Activated T-cell treated with anti-CD3 and anti-CD28 coated beads for 24 hours (primary cell): ENCODE results near the gene ARMC9.
"Not testable (repeated sequence)": the region's sequence is repeated elsewhere in the genome, so short reads cannot be mapped to it uniquely, and the experiment has no call there.

Source experiments
- DNase-seq: peaks from one replicate; pipeline ENCODE4 v3.0.0-alpha.2; 2020; ENCODE audit warnings: low read depth

Gene ARMC9

DNA sequence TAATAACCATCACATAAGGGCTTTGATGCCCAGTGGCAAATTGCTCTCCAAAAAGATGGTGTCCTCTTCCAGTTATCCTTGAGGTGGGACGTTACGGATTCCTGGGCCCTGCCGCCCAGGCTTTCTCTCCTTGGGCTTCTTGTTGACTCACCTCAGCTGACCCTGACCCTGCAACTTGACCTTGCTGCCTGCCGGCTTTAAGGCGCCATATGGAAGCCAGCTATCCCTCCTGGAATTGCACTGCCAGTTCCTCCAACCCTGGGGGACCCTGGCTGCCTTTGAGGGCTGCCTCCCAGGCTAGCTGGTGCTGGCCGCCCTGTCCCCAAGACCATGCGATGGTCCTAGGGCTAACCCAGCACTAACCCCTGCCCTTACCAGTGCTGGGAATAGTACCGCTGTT is 168.7 kb downstream of the ARMC9 start:
- DNase-seq = no peak

- no peak for DNase-seq
These were observed 171.4 kb downstream of the ARMC9 start for GRCh38 chr2:231369580-231370428.

- no peak for DNase-seq
These were observed 172.0 kb downstream of the ARMC9 start for GRCh38 chr2:231370429-231370748.

DNA sequence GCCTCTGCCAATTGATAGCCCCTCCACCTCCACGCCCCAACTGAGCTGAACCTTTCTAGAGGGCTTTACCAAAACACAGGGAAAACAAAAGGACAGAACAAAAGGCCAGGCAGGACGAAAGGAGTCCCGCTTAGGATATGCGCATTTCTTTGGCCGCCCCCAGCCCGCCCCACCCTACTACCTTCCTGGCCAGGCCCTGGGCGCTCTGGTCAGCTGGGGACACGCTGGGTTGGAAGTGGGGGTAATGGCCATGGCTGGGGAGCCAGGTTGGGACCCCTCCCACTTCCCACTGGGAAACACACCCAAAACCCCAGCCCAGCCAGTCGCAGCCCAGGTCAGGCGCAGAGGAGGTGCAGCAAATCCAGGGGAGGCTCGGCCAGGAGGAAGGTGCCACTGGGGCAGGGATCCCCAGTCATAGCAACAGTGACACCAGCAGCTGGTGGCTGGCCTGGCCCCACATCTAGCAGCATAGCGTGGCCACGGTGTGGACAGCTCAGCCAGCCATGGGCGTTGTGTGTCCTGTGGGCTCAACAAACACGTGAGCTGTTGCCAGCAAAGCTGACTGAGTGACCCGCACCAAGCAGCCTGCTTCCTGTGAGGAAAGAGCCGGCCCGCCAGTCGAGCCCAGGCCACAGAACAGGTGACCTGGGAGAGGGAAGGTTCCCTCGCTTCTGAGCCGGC is 172.5 kb downstream of the ARMC9 start:
- no peak for DNase-seq

DNA sequence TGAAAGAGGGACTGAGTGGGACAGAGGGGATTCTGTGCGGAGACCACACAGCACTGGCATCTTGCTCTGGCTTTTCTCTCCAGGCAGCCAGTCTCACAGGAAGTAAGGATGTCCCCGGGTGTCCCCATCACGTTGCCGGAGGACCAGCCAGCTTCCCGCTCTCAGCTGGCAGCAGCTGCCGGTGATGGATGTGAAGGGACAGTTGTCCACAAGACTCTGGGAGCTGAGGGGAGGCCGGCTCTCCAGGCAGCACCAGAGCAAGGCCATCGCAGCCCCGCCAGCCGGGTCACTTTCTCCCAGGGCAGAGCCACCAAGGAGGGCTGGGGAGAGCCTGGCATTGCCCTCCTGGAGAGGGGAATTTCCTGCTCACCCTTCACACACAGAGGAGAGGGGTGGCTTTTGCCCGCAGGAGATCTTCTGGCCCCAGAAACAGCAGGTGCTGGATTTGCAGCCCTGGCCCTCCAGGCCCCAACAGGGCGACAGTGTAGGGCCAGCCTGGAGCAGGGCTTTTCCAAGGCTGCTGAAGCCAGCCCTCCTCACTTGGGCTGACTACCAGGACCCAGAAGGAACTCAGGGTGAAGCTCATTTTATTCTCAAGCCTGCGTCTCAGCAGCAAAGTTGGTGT is 173.1 kb downstream of the ARMC9 start:
- no peak for DNase-seq

DNA sequence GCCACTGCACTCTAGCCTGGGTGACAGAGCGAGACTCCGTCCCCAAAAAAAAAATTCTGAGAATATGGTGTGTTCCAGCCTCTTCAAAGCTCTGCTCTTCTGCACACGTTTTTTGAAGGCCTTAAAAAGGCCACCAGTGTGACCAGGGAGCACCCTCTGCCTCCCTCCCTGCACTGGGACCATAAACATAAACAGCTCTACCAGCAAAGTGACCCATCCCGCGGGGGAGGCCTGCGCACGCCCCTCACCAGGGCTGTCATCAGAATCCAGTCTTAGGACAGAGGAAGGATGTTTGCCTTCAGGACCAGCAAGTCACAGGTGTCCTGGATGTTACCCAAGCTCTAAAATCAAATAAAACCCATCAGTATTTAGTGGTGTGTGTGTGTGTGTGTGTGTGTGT is 173.9 kb downstream of the ARMC9 start:
- no peak for DNase-seq

- DNase-seq = no peak
These were observed 174.8 kb downstream of the ARMC9 start for GRCh38 chr2:231373184-231373583.

DNA sequence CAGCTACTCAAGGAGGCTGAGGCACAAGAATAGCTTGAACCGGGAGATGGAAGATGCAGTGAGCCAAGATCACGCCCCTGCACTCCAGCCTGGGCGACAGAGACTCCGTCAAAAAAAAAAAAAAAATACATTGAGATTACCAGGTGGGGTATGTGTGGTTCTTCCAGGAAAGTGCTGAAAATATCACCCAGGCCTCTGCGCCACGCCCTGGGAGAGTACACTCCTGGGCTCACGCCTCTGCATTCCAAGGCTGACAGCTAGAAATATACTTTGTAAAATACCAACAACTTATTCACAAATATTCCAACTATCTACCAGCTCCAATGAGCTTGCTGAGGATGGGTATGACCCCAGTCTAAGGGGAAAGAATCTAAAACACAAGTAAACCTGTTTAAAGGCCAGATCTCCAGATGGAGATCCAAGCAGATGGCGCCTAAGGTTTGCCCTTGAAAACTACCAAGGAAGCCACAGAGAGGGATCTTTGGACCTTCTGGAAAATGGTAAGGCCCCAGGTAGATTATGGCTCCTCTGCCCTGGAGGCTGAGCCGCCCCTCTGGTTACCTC is 175.4 kb downstream of the ARMC9 start:
- DNase-seq = no peak

DNA sequence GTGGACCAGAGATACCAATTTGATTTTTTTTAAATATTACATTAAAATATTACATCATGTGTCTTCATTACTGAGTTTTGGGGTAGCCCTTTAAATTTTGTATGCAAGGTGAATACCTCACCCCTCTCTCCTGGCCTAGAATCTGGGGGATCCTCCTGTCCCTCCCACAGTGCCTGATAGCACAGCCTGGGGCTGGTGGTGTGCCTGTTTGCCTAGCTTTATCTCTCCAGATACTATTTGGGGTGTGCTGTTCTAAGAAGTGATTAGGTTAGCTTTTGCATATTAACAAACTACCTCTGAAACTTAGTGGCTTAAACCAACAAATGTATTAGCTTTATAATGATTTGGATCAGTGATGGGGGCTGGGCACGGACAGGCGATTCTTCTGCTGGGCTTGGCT is 176.3 kb downstream of the ARMC9 start:
- DNase-seq = no peak

GRCh38 chr2:231375994-231376615 is 177.7 kb downstream of the ARMC9 start:
- DNase-seq = not testable (repeated sequence)

- no peak for DNase-seq
These were observed 178.4 kb downstream of the ARMC9 start for GRCh38 chr2:231376857-231377256.

- DNase-seq = no peak
These were observed 179.7 kb downstream of the ARMC9 start for GRCh38 chr2:231378026-231378722.

GRCh38 chr2:231379266-231380215 is 181.1 kb downstream of the ARMC9 start:
- DNase-seq = no peak

DNA sequence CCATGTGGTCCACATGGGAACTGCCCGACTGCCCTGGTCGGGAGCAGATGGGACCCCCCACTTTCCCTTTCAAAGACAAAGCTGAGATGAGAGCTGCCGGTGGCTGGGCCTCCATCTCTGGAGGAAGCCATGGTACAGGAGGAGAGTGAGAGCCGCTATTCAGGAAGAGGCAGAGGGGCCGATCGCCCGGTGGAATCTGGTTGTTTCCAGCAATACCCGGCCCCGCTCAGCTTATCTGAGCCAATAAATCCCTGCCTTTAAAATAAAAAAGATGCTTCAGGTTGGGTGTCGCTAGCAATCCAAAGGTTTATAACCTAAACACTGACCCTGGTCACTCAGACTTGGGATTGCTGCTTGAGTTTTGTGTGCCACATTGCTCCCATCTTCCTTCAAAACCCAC is 181.9 kb downstream of the ARMC9 start:
- no peak for DNase-seq

GRCh38 chr2:231380991-231381847 is 182.8 kb downstream of the ARMC9 start:
- DNase-seq = no peak

DNA sequence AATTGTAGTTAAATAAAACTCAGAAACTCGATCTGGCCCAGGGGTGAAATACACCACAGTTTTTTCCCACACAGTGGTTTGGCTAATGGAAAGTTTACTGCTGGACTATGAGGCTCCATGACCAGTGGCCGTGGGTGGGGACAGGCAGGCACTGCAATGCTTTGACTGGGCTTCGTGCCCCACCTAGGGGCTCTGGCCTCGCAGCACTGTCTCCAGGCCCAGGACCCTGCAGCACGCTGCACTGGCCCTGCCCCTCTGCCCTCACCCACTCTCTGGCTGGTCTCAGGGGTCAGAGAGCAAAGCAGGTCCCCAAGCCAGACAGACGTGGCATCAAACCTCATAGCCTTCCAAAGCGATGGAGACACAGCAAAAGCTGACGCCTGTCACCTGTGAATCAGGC is 183.7 kb downstream of the ARMC9 start:
- DNase-seq = no peak

GRCh38 chr2:231383416-231384108 is 185.1 kb downstream of the ARMC9 start:
- DNase-seq = no peak

GRCh38 chr2:231384109-231384435 is 185.6 kb downstream of the ARMC9 start:
- DNase-seq = no peak

GRCh38 chr2:231384970-231385369 is 186.5 kb downstream of the ARMC9 start:
- no peak for DNase-seq
